Ammon's horn (tissue), 1 donor: ENCODE measurements around the gene EIF5.

Source experiments
- DNase-seq: peaks from one replicate; pipeline ENCODE4 v3.0.0-alpha.2; 2016; ENCODE audit warnings: low spot score

EIF5 gene

DNA sequence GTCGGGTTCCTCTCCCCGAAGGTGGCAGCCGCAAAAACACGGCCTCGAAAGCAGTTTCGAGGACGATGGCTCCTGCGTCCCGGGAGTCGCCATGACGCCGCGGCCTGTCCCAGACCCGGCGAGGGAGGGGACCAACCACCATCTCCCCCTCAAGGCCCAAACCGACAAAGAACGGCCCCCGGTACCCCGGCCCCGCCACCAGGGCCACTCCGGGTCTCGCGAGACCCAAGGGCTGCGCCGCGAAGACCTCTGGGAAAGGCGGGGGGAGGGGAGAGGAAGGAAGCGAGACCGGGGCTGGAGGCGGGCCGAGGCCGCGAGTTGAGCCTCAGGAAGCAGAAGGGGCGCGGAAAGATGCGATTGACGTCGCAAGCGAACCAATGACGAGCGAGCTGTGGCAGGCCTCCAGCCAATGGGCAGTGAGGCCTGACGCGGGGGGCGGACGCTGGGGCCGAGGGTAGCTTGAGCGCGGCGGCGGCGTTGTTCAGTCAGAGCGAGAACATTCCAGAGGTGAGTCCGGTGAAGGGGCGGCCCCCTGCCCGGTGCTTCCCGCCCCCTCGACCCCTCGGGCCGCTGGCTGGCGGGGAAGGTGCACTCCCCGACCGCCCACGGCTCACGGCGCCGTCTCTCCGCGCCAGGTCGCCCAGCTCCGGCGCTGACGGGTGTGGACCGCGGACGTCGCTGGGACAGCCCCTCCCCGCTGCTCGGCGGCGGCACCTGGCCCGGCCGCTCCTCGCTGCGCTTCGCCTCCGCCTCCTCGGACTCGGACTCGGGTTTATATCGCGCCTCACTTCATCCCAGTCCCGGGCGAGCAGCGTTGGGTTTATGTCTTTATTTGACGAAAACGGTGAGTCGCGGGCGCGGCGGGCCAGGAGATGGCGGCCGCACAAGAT lies at the start of gene EIF5:
EIF5 (plus strand) TSS at position 484 of the 890 bp plus-strand sequence. CDS start 1,624 bp downstream, outside the sequence.
- peak; percentile 99 for DNase-seq

DNA sequence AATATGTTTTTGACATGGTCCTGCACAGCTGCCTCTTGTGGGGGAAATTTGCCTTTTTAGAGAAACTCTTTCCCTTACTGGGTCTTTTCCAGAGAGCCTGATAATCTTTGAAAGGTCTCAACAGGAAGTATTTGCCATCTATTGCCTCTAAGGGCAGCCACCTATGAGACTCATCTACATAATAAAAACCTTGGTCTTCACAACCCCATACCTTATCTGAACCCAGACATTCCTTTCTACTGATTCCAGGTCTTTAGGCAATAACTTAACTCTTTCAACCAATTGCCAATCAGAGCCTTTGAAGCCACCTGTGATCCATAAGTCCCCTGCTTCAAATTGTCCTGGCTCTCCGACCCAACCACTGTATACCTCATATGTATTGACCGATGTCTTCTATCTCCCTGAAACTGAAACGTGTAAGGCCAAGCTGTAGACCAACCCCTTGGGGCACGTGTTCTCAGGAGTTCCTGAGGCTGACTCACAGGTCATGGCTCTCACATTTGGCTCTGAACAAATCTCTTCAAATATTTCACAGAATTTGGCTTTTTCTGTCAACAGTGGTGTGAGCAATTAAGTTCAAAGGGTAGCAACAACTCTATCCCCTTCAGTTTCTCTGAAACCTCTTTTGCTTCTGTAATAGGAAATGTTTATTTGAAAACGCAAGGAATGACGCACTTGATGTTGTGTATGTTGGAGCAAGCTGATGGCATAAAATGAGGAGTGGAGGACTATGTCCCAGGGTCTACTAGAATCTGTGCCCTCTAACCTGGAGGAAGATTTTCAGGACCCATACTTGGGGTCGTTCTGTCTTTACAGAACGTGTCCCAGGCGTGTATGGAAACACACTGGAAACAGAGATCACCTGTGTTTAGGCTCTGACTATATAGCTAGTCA lies 49.2 kb upstream of the EIF5 start:
- DNase-seq, result no peak

DNA sequence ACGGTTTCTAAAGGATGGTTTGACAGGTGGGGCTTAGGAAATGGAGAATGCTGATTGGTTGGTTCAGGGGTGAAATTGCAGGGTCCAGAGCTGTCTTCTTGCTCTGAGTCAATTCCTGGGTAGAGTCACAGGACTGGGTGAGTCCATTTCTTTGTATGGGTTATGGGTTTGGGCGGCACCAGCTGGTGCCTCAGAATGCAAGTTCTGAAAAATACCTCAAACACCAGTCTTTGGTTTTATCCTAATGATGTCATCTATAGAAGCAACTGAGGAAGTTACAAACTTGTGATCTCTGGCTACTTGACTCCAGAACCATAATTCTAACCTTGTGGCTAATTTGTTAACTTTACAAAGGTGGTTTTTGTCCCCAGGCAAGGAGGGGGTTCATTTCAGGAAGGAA lies 47.6 kb upstream of the EIF5 start:
- no peak for DNase-seq

DNA sequence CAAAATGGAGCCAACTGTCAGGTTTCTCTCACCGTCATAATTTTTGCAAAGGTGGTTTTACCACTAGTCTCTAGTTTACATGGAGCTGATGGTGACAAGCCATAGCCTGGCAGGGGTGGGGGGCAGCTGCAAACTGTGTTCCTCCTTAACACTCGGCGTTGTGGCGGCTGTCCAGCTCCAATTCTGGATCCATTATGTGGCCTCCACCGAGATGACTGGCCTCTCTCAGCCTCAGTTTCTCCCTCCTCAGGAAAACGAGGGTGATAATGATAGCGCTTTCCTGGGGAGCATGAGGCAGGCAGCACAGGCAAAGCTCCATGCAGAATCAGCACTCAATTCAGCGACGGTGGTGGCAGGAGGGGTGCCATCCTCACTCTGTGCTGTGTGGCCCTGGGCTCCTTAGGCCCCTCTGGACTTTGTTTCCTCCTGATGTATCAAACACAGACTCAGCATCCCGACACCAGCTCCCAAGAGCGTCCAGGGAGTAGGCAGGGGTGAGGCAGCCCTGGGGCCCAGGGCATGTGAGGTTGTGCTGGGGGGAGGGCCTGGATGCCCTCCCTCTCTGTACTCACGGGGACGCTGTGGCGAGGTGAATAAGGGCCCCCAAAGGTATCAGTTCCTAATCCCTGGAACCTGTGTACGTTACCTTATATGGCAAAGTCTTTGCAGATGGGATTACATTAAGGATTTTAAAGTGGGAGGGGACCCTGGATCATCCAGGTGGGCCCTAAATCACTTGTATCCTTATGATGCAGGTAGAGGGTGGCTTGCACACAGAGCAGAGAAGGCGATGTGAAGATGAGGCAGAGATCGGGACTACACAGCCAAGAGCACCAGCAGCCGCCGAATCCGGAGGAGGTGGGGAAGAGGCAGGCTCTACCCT lies 46.8 kb upstream of the EIF5 start:
- DNase-seq, result no peak

DNA sequence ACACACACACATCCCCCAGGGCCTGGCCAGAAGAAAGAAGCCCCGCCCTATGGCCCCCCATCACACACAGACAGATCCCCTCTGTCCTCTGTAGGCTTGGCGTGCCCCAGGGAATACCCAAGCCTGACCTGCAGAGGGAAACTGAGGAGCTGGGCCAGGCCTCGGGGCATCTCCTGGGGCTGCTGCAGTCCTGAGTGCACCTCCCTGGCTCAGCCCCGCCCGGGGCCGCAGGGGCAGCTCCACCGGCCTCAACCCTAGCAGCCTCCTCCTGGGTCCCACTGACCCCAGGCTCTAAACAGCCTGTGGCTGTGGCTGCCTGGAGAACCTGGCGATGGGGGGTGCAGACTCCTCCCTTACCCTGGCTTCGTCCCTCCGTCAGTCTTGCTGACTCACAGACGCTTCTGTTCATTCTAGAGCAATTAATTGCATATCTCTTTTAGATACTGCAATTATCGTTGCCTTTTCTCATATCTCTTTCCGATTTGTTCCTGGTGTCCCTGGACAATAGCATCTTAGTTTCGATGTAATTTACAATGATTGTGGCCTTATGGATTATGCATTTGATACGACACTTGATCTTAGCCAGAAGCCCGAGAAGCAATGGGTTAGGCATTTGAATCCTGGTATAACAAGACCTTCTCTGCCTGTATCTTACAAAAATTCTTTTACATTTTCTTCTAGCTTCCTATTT lies 45.8 kb upstream of the EIF5 start:
- DNase-seq, result no peak

DNA sequence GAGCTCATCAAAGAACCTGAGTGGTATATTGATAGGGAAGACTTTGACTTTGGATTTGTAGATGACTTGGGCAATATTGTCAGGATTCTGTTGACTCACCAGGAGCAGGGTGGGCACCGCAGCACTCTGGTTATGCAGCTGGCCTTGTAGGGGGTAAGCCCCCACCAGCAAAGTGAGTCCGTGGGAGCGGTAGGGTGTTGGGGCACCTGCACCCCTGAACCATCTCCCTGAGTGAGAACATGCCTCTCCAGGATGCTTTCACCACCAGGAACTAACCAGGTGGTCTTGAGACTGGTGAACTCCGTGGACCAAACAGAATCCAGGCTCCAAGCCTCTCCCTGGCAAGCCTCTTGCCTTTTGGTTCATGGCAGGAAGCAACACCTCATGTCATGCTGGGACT lies 44.0 kb upstream of the EIF5 start:
- no peak for DNase-seq

DNA sequence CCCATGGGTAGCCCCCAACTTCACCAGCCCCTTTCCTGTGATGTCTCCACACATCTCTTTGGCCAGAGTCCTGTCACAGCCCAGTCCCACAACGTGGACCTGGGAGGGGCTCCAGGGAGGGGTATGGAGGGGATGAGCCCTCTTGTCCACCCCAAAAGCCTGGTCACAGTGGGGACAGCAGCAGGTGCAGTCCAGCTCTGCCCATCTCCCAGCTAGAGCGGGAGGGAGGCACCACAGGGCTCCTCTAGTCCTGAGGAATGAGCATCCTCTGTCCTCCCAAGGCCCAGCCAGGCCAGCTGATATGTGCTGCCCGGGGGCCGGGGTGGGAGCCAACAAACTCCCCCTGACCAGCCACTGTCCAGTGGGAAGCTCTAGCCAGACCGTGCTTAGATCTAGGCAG lies 43.5 kb upstream of the EIF5 start:
- DNase-seq, result no peak

DNA sequence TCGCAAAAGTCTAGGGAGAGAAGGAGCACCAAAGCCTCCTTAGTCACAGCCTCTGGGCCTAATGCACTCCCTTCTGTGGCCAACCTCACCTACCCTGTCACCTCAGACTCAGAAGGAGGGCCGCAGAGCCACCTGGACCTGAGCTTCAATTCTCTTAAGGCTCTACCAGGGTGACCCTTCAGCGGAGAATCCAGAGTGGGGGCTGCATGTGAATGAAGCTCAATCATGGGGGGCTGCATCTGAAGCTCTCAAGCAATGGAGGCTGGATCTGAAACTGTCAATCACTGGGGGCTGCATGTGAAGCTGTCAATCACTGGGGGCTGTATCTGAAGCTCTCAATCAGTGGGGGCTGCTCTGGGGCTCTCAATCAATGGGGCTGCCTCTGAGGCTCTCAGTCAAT lies 43.1 kb upstream of the EIF5 start:
- no peak for DNase-seq

DNA sequence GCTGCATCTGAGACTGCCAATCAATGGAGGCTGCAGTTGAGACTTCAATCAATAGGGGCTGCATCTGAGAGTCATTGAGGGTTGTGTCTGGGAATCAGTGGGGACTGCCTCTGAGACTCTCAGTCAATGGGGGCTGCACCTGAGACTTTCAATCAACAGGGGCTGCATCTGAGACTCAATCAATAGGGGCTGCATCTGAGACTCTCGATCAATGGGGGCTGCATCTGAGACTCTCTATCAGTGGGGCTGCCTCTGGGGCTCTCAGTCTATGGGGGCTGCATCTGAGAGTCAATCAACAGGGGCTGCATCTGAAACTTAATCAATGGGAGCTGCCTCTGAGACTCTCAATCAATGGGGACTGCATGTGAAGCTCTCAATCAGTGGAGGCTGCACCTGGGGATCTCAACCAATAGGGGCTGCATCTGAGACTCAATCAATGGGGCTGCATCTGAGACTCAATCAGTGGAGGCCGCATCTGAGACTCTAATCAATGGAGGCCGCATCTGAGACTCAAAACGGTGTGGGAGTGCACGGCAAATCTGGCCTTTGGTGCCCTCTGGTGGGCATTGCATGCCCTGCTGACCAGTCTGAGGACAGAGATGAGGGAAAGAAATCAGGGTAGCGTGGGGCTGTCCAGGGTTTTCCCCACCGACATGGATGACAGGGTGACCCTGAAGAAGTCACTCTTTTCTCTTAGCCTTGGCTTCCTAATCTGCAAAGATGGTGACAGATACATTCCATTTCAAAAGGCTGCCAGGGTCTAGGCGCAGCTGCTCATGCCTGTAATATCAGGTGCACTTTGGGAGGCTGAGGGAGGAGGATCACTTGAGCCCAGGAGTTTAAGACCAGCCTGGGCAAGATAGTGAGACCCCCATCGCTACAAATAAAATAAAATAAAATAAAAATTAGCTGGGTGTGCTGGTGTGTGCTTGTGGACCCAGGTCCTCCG lies 41.3 kb upstream of the EIF5 start:
- DNase-seq, result peak; percentile 84

DNA sequence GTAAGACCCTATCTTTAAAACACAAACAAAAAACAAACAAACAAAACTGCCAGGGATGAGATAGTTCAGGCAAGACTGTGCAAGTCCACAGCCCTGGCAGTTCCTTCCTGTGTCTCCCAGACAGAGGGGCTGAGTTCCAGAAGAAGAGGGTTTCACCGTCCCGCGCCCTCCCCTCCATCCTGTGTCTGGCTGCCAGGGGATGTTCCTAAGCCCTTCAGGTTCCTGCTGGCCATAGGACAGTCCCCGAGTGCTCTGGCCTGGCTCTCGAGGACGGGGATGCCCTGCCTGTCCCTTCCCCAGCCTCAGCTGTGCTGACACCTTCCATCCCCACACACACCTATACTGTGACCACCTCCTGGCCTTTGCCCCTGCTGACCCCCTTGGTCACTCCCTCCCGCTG lies 40.6 kb upstream of the EIF5 start:
- DNase-seq, result no peak

DNA sequence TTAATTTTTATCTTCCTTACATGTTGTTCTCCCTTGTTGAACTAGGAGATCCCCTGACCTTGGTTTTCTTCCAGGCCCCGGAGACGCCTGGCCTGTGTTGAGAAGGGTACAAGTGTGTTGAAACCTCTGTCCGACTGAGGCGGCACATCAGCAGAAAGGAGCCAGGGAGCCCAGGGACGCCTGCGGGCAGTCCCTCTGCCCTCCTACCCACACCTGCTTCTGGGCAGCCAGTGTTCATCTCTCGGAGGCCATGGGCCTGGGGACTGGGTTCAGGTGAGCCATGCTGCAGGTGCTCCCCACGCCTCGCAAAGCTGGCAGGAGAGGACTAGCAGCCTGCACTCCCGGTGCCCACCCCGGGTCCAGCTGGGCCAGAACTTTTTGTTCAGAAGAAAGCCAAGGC lies 39.9 kb upstream of the EIF5 start:
- DNase-seq, result no peak

DNA sequence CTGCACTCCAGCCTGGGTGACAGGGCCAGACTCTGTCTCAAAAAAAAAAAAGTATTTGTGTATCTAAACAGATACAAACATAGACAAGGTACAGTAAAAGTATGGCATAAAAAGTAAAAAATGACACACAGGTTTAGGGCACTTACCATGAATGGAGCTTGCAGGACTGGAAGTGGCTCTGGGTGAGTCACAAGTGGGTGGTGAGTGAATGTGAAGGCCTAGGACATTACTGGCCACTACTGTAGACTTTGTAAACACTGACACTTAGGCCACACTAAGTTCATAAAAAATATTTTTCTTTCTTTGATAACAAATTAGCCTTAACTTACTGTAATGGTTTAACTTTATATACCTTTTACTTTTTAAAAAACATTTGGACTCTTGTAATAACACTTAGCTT lies 38.0 kb upstream of the EIF5 start:
- no peak for DNase-seq

DNA sequence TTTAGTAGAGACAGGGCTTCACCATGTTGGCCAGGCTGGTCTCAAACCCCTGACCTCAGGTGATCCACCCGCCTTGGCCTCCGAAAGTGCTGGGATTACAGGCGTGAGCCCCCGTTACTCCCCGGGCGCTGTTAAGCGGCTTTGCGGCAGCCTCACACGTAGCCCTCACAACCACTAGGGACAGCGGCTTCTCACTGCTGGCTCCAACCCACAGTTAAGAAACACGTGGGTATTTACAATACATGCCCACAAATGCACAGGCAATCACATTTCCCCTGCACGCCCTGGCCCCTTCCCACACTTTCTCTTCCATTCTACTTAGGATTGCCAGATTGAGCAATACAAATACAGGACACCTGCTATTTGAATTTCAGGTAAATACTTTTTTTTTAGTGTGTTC lies 37.0 kb upstream of the EIF5 start:
- no peak for DNase-seq

DNA sequence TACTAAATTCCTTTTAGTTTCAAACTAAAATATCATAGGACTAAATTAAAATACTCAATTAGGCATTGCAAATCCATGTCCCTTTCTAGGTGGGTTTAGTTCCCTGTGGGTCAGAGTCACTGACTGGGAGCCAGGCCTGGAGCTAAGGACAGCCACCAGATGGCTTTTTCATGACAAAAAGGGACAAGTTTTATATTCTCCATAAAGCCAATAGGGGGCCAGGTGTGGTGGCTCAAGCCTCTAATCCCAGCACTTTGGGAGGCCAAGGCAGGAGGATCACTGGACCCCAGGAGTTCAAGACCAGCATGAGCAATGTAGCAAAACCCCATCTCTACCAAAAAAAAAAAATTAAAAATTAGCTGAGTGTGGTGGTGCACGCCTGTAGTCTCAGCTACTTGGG lies 35.4 kb upstream of the EIF5 start:
- no peak for DNase-seq

DNA sequence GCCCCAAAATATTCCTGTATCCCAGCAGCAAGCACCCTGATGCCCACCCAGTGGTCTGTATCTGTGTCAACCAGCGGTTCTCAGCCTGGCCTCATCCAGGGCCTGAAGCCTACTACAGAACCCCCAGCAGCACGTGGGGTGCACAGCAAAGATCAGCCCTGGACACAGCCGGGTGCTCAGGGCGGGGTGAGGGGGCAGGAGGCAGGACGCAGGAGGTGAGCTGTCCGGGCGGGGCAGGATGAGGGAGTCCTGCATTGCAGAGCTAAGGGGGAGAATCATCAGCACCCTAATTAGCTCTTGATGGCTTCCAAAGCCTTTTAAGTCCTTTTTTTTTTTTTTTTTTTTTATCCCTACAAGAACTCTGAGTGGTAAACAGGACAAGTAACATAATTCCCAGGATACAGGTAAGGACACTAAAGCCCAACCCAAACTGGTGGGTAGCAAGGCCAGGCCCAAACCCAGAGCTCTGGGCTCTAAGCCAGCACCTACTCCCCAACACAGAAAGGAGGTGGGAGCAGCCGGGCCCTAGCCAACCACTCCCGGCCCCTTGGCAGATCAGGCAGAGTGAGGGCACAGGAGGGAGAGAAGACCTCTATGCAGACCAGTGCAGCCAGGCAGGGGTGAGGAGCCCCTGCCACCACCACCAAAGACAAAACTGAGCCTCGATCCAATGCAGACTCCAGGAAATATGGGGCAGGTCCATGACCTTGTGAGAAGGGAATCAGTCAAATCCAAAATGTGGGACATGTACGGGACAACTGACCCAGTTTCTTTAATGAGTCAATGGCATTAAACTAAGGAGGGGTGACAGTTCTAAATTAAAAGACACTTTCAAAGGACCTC lies 32.3 kb upstream of the EIF5 start:
- no peak for DNase-seq

DNA sequence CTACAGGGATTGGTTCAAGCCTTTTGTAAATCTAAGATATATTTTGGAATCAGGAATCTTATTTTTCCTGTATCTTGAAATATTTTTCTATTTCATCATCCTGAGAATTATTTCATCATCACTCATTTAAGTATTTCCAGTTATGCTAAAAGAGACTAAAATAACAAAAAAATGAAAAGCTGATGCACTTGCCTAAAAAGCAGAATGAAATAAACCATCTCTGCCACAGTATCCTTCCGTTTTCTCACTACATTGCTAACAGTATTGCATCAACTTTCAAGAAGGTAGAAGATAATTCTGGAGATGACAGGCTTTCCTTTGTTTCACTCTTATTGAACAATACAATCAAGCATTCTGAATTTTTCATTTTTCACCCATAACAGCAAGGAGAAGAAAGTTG lies 31.1 kb upstream of the EIF5 start:
- DNase-seq, result no peak

DNA sequence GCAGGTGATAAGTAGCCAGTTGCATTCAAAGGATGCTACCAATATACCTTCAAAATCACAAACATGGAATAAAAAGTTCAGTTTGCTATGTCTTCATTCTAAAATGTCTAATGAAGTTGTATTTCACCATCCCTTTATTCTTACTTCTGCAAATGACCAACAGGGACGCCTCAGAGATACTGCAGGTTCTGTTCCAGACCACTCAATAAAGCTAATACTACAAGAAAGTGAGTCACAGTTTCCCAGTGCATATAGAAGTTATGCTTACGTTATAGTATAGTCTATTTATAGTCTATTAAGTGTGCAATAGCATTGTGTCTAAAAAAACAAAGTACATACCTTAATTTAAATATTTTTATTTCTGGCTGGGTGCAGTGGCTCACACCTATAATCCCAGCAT lies 29.3 kb upstream of the EIF5 start:
- no peak for DNase-seq

DNA sequence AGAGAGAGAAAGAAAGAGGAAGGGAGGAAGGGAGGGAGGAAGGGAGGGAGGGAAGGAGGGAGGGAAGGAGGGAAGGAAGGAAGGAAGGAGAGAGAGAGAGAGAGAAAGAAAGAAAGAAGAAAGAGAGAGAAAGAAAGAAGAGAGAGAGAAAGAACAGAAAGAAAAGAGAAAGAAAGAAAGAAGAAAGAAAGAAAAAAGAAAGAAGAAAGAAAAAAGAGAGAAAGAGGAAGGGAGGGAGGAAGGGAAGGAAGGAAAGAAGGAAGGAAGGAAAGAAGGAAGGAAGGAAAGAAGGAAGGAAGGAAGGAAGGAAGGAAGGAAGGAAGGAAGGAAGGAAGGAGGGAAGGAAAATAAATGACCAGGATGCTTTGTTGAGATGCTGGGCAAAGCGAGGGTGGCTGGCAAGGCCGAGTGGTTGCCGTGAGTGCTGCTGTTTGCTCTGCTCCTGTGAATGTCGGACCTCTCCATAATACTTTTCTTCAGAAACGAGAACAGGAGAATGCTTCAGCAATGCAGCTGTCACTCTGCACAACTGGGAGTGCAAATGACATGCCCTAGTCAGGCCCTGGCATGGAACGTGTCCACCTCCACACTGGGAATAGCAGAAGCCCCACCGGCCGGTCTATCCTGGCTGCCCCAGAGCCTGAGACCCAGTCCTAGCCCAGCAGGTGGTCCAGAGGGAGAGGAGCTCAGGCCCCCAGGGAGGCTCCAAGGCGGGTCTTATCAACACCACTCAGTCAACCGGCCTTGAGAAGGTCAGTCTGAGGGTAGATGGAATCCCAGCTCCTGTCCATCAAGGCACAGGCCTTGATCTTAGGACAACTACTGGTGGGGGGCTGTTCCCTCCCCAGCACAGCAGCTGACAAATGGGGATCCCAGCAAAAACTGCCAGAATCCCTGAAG lies 25.1 kb upstream of the EIF5 start:
- DNase-seq, result no peak
